ENCODE data around the gene RAD51B. TPM values are rescaled to one million over a fixed set of nuclear protein-coding genes. Genes with fewer than 3 reads are reported as not detected.

RAD51B gene
- total RNA-seq, 1 donor from 2014 or later: 14.7 TPM

DNA sequence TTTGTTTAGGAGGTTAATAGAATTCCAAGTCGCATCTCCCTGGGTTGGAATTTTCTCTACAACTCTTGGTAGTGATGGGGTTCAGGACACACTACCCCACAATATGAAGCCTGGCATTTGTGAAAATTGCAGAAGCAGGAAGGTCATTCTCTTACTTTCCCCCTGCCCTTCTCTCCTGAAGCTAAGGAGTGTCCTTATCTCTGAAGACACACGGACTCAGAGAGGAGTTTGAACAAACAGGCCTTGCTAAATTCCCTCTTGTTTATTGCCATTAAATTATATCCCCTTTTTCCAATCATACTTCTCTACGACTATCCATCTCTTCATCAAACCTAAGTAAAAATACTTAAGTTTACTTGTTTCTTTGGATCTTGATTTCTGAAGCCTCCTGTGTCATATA, 443.0 kb downstream of the RAD51B start:
- DNase-seq (ENCODE audit: low spot score): no peak

GRCh38 chr14:68263563-68264259, 444.1 kb downstream of the RAD51B start:
- DNase-seq (ENCODE audit: low spot score): no peak

DNA sequence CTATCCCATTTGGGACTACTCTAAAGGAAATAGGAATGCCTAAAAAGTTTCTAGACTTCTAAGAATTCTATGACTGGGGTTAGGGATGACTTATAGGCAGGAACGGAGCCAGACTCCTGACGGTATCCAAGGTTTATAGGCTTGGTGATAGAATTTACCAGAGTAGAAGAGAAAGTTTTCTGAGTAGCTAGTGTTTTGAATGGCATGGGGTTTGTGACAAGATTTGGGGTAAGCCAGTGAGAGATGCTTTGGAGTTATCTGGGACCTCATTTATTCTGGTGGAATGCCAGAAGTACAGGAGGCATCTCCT, 444.6 kb downstream of the RAD51B start:
- DNase-seq (ENCODE audit: low spot score): no peak

- no peak for DNase-seq (ENCODE audit: low spot score)
These were observed 447.4 kb downstream of the RAD51B start for GRCh38 chr14:68266998-68267397.

DNA sequence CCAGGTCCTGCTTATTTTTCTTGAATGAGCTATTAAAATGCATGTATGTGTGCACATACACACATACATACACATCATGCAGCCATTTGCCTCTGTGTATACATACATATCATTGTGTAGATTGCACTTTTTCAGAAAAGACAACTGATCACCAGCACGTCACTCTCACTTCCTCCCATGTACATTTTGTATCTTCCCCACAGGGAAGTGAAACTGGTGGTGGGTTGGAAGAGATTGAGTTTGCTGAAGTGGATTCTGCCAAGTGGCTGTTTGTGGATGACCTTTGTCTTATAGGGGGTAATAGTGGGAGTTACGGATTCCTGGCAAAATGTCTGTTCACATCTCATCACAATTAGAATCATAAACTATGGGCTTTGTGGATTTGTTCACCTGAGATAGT, 448.6 kb downstream of the RAD51B start:
- no peak for DNase-seq (ENCODE audit: low spot score)

DNA sequence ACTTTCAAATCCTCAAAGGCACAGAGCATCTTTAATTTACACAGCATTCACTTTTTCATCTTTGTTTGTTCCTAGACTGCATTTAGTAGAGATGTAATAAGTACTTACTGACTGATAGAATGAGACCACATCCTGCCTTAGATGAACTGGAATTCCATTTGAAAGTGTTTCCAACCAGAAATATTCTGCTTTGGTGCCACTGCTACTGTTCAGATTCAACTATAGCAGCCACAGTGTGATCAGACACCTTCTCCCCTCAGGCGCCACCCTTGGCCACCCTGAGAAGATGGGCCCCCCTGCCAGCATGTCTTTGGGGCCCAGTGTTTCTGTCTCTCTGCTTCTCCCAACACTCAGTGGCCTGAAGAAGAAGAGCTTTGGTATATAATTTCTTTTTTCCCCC, 449.1 kb downstream of the RAD51B start:
- DNase-seq (ENCODE audit: low spot score): no peak

- no peak for DNase-seq (ENCODE audit: low spot score)
These were observed 449.8 kb downstream of the RAD51B start for GRCh38 chr14:68269136-68269927.

DNA sequence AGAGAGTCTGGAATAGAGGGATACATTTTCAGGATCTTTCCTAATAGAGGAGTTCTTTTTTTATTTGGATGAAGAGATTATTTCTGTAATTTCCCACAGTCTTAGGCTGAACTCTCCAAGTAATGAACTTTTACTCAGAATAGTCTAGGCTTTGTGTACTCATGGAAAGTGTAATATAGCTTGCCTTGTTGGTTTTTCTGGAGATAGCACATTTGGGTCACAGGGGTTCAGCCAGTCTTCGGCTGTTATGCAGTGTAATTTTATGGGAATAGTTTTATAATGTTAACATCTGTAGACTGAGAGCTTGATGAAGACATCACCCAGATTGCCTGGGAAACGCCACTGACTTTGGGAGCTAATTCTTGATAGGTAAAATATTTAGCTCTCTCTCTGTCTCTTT, 450.8 kb downstream of the RAD51B start:
- no peak for DNase-seq (ENCODE audit: low spot score)

GRCh38 chr14:68271913-68272391, 452.4 kb downstream of the RAD51B start:
- DNase-seq (ENCODE audit: low spot score): no peak

DNA sequence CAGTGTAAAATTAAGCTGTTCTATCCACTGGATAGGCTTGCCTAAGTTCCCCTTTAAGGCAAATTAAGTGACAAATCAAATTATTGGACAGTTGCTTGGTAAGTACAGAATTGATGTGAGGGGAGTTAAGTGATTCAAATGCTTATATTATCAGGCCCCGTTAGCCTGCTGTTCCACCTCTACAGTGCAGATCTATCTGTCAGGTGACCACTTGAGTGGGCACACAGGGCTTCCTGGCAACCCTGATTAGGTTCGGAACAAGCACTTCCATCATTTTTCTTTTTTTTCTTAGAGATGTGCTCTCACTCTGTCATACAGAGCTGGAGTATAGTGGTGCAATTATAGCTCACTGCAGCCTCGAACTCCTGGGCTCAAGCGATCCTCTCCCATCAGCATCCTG, 453.8 kb downstream of the RAD51B start:
- DNase-seq (ENCODE audit: low spot score): no peak

DNA sequence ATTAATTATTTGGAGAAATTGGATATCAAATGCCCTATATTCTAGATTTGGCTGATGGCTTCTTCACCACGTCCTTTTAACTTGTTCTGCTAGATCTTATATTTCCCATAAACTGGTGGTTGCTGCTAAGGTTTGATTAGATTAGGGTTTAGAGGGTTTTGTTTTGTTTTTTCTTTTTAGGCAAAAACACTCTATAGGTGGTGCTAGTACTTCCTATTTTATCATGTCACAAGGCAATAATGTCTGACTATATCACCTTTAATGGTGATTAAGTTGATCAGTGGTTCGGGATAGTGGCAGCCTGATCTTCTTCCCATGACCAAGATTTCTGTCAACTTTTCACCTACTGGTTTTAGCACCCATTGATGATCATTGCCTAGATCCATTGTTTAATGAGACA, 455.1 kb downstream of the RAD51B start:
- no peak for DNase-seq (ENCODE audit: low spot score)

- DNase-seq (ENCODE audit: low spot score): no peak
These were observed 459.2 kb downstream of the RAD51B start for GRCh38 chr14:68278576-68279436.

DNA sequence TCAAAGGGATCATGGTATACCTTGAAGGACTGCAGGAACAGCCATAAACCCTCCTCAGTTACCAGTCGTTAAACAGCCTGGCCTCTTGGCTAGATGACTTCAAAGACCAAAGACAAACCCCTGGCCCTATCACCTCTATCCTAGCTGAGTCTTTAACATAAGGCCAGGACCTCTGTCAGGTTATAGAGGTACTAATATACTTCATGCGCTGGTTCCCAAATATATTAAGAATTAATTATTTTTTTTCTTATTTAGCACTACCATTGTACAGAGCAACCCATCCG, 459.8 kb downstream of the RAD51B start:
- DNase-seq (ENCODE audit: low spot score): no peak

DNA sequence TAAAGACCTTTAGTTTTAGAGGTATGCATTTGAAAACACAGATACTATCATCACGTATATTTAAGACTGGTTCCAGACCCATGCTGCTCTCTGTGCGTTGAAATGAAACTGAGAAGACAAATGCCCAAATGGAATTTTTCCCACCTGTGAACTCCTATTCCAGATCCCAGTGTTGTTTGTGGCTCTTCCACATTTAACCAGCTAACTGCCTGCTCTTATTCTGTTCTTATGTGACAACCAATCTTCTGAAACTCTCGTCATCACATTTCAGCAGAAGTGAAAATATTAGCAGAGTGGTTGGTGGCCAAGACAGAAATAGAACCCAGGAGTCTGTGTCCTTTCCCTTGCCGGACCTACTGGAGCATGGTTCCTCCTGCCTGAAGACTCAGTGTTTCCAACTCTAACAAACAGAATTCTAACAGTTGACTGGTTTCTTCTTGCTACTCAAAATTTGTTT, 460.2 kb downstream of the RAD51B start:
- no peak for DNase-seq (ENCODE audit: low spot score)

DNA sequence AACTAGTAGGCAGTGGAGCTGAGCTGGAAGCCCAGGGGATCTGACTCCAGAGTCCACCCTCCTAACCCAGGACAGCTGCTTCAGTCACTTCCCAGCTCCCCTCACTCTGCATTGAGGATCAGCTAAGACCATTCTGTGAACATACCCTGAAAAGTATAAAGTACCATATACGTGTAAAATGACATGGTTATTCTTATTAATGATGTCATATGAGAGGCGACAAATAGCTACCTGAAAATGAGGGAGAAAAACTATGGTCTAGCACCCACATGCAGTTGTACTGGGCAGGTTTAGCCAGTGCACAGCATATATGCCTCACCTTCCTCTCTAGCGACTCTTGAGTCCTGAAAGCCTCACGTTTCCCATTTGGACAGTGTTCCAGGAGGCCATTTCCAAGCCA, 461.9 kb downstream of the RAD51B start:
- no peak for DNase-seq (ENCODE audit: low spot score)

GRCh38 chr14:68282479-68283377, 463.1 kb downstream of the RAD51B start:
- no peak for DNase-seq (ENCODE audit: low spot score)

GRCh38 chr14:68283378-68284123, 464.0 kb downstream of the RAD51B start:
- DNase-seq (ENCODE audit: low spot score): no peak

GRCh38 chr14:68284333-68284732, 464.8 kb downstream of the RAD51B start:
- DNase-seq (ENCODE audit: low spot score): no peak

- DNase-seq (ENCODE audit: low spot score): no peak
These were observed 465.3 kb downstream of the RAD51B start for GRCh38 chr14:68284834-68285233.

All from mesenteric fat pad (tissue), 1 donor.